ENCODE data around the gene TRAF3. TPM values are rescaled to one million over a fixed set of nuclear protein-coding genes. Genes with fewer than 3 reads are reported as not detected.
A peak's percentile ranks its signal among the peaks of the same experiment; 100 is the strongest.

The TRAF3 gene
- total RNA-seq, 1 experiment from 2014 or later: 49.3 TPM

DNA sequence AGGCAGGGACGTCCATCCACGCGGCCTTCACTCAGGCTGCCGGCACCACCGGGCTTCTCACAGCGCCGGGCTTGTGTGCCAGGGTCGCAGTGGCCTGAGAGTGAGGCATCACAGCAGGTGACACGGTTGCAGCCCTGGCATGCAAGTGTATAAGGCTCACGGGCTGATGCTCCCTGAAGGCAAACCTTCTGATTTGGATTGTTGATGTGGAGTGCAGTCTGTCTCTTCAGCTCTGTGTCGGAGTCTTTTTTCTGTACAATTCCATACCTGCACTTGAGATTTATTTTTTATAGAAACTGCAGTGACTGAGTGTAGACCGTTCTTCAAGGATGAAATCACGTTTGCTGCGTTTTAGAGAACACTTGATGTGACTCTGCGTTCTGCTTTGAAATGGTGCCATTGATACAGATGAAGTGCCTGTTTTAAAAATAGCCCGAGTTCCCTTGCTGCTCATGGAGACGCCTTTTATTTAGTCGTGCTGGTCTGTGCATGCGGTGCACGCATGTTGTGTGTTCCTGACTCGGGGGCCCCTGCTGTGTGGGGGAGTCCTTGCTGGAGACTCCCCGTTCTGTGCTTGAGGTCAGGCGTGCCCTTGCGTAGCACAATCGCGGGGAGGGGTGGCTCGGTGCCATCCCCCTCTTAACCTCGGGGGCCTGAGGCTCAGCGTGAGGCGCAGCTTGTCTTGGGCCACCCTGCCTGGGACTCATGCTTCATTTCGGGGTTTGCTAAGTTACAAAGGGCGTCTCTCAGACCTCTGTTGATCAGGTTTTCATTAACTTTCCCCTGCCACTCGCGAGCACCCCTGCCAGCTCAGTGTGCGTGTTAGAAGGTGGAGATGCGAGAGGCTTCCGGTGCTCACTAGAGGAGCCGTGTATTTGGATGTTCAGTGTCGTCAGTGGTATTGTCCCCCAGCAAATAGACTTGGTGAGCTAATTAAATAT lies 123.7 kb downstream of the TRAF3 start:
- H3K4me1 ChIP-seq (ENCODE audit: insufficient read depth, low read length, poor library complexity, severe bottlenecking): no peaks in the 10 kb centered on the region
- H3K36me3 ChIP-seq (ENCODE audit: insufficient read depth, low read length, poor library complexity, severe bottlenecking): peaks cover 15% of the 10 kb centered on the region
- no TSS peak for BruUV-seq (replicated peaks)
- ChIA-PET POLR2A (ENCODE audit: low non-redundant PET) (no interaction called here), CTCF (no interaction called here)
- intact Hi-C loops (cut with micrococcal nuclease; ENCODE audit: unreplicated experiment): no loop called here
- TF ChIP-seq, protein P1, sequence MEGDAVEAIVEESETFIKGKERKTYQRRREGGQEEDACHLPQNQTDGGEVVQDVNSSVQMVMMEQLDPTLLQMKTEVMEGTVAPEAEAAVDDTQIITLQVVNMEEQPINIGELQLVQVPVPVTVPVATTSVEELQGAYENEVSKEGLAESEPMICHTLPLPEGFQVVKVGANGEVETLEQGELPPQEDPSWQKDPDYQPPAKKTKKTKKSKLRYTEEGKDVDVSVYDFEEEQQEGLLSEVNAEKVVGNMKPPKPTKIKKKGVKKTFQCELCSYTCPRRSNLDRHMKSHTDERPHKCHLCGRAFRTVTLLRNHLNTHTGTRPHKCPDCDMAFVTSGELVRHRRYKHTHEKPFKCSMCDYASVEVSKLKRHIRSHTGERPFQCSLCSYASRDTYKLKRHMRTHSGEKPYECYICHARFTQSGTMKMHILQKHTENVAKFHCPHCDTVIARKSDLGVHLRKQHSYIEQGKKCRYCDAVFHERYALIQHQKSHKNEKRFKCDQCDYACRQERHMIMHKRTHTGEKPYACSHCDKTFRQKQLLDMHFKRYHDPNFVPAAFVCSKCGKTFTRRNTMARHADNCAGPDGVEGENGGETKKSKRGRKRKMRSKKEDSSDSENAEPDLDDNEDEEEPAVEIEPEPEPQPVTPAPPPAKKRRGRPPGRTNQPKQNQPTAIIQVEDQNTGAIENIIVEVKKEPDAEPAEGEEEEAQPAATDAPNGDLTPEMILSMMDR (conservative IDR thresholded peaks at IDR 0.05; ENCODE audit: low read depth, low read length): no peak
- TF ChIP-seq EZH2 (IDR thresholded peaks at IDR 0.05; ENCODE audit: borderline replicate concordance, low read depth, low read length, poor library complexity, severe bottlenecking): no peak
- DNase-seq (ENCODE audit: low spot score): no peak
- H3K4me3 ChIP-seq (ENCODE audit: low read depth, low read length, poor library complexity, severe bottlenecking): no peak overlapping the region
- H3K27ac ChIP-seq (ENCODE audit: low read depth, low read length, poor library complexity, severe bottlenecking): no peak overlapping the region
- H3K27me3 ChIP-seq (replicated peaks; ENCODE audit: insufficient read depth, low read depth, low read length, poor library complexity): no peaks in the 10 kb centered on the region
- no peaks in the 10 kb centered on the region for H3K9me3 ChIP-seq (ENCODE audit: low read depth, low read length, poor library complexity, severe bottlenecking)

DNA sequence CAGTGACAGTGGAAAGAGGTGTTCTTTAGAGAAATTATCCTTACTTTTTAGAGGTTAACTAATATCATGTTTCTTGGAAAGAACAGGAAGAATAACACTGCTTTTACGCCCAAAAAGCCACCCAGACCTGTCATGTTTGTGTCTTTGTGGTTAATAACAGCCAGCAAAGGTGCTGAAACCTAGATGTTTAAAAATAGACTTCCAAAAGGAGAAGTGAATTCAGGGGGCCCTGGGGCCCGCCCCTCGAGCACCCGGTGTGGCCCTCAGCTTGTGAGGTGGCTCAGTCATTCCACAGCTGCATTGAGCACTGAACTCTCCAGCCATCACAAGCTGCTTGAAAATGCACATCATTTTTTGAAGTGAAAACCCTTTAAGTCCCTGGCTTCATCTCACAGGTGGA lies 124.4 kb downstream of the TRAF3 start:
- Histone ChIP-seq H3K27ac (ENCODE audit: low read depth, low read length, poor library complexity, severe bottlenecking) (no peak overlapping the region), H3K27me3 (replicated peaks; ENCODE audit: insufficient read depth, low read depth, low read length, poor library complexity) (no peaks in the 10 kb centered on the region), H3K4me1 (ENCODE audit: insufficient read depth, low read length, poor library complexity, severe bottlenecking) (no peaks in the 10 kb centered on the region), H3K4me3 (ENCODE audit: low read depth, low read length, poor library complexity, severe bottlenecking) (no peak overlapping the region), H3K36me3 (ENCODE audit: insufficient read depth, low read length, poor library complexity, severe bottlenecking) (peaks cover 15% of the 10 kb centered on the region), H3K9me3 (ENCODE audit: low read depth, low read length, poor library complexity, severe bottlenecking) (no peaks in the 10 kb centered on the region)
- POLR2A ChIA-PET (ENCODE audit: low non-redundant PET): no interaction called here
- TF ChIP-seq, protein P1 (conservative IDR thresholded peaks at IDR 0.05; ENCODE audit: low read depth, low read length): no peak
- TF ChIP-seq EZH2 (IDR thresholded peaks at IDR 0.05; ENCODE audit: borderline replicate concordance, low read depth, low read length, poor library complexity, severe bottlenecking): no peak
- CTCF ChIA-PET: no interaction called here
- intact Hi-C loops (cut with micrococcal nuclease; ENCODE audit: unreplicated experiment): no loop called here
- DNase-seq (ENCODE audit: low spot score): no peak
- BruUV-seq (replicated peaks): no TSS peak

DNA sequence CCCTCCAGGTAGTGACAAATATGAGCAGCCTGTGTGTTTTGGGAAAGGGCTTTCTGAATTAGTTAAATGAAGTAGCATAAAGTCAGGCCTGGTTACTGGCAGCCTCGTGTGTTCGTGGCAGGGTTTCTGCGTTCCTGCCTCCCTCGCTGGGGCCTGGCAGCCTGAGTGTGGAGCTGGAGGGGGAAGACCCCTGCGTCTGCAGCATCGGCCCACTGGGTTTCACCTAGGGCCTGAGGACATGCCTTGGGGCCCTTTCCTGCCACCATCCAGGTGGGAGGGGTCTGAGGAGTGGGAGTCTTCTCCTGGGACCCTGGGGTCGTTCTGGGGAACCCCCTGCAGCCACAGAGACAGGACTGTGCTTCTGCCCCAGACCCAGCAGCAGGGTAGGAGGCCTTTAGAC lies 124.8 kb downstream of the TRAF3 start:
- Histone ChIP-seq H3K27me3 (replicated peaks; ENCODE audit: insufficient read depth, low read depth, low read length, poor library complexity) (no peaks in the 10 kb centered on the region), H3K4me3 (ENCODE audit: low read depth, low read length, poor library complexity, severe bottlenecking) (no peak overlapping the region), H3K9me3 (ENCODE audit: low read depth, low read length, poor library complexity, severe bottlenecking) (no peaks in the 10 kb centered on the region), H3K27ac (ENCODE audit: low read depth, low read length, poor library complexity, severe bottlenecking) (peak overlapping the region; percentile 37), H3K4me1 (ENCODE audit: insufficient read depth, low read length, poor library complexity, severe bottlenecking) (no peaks in the 10 kb centered on the region), H3K36me3 (ENCODE audit: insufficient read depth, low read length, poor library complexity, severe bottlenecking) (peaks cover 15% of the 10 kb centered on the region)
- BruUV-seq (replicated peaks): no TSS peak
- intact Hi-C loops (cut with micrococcal nuclease; ENCODE audit: unreplicated experiment): no loop called here
- TF ChIP-seq, protein P1 (conservative IDR thresholded peaks at IDR 0.05; ENCODE audit: low read depth, low read length): no peak
- TF ChIP-seq EZH2 (IDR thresholded peaks at IDR 0.05; ENCODE audit: borderline replicate concordance, low read depth, low read length, poor library complexity, severe bottlenecking): no peak
- CTCF ChIA-PET: no interaction called here
- POLR2A ChIA-PET (ENCODE audit: low non-redundant PET): no interaction called here
- DNase-seq (ENCODE audit: low spot score): no peak

Data from A673 (cell line).